Left hindlimb (tissue), 1 donor: ENCODE results near the gene GRK4.
"Not testable (repeated sequence)": the region's sequence is repeated elsewhere in the genome, so short reads cannot be mapped to it uniquely, and the experiment has no call there.

Source experiments
- DNase-seq: peaks from one replicate; pipeline ENCODE4 v3.0.0-alpha.2; 2018

Gene GRK4

DNA sequence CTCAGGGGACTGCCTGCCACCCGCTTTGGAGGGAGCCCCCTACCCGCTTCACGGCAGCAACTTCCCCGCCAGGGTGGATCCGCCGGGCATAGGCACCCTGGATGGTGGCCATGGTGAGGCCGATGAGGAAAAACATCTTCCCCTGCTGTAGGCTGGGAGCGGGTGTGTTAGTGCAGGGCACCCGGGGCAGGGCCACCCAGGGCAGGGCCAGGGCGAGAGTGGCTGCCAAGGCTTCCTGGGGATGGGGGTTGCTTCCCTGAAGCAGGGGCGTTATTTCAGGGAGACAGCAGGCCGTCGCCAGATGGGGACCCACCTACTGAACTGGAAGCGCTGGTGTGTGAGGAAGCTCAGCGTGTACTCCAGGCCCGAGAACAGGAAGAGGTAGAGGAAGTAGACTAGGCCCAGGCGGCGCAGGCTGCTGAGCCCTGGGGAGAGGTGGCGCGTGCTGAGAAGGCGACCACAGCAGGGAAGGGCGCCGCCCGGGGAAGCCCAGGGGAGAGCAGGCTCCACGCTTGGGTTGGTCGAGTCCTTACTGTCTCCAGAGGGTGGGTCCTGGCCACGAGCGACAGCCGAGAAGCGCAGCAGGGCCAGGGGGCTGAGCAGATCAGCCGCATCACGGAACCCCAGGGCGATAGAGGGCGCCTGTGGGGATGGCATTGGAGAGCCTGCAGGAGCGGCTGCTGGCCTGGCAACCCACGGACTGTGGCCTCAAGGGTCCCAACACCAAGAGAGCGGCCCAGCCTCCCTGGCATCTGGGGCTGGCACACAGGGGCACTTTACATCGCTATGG is 31.7 kb upstream of the GRK4 start:
- DNase-seq, result no peak

DNA sequence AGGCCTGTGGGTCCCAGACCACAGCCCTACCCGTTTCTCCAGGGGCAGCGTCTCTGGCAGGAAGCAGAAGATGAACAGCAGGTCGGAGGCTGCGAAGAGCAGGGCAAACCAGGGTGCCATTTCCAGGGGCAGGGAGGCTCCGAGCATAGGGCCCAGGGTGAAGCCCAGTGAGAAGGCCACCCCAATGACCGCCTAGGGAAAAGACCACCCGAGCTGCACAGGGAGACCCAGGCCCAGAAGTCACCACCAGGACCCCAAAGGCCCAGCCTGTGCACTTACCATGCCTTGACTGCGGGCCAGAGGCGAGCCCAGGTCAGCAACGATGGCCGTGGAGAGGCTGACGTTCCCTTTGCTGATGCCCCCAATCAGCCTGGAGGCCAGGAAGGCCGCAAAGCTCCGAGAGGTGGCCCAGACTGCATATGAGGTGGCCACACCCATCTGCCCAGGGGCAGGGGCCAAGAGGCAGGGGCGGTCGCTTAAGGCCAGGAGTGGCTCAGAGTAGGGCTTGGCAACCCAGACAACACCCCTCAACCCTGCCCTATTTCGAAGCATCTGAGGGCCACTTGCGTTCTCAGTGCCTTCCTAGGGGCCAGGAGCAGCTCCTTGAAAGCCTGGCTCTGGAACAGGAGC is 30.9 kb upstream of the GRK4 start:
- no peak for DNase-seq

DNA sequence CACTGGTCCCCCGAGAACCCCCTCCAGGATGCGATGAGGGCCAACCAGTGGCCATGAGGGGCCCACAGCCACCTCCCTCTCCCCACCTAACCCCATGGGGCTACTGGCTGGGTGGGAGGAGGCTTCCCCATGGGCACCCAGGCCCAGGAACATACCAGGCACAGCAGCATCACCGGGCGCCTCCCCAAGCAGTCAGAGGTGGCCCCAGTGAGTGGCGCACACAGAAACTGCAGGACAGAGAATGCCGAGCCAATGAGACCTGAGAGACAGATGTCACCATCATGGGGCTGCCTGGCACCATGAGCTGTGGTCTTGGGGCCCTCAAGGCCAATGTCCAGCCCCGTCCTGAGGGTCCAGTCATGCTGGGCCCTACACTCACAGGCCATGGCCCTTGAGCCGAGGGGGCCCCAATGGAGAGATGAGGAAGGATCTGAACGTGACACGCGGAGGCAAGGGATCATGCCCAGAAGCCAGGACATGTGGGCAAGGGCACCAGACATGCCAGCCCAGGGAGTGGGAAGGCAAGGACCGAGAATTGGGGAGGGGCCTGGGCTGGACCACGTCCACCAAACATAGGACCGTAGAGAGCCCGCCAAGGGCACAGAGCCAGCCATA is 30.3 kb upstream of the GRK4 start:
- no peak for DNase-seq

DNA sequence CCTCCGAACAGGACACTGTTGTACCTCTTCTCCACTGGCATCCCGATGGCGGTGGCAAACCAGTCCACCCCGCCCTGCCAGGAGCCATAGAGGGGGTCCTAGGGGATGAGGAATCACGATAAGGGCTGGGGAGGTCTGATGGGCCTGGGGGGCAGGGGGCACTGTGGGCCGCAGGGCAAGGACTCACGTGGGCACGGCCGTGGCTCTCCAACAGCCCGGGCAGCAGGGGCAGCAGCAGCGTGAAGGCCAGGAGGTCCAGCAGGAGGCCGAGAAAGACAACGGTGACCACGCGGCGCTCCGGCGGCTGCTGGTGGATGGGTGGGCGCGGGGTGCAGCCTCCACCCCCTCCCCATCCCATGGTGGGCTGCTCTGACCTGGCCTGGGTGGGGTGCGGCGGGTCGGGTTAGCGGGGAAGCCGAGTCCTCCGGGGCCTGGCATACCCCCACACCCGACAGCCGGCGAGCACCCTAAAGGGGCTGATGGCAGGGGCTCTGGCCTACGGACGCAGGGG is 29.8 kb upstream of the GRK4 start:
- peak; percentile 51 for DNase-seq

DNA sequence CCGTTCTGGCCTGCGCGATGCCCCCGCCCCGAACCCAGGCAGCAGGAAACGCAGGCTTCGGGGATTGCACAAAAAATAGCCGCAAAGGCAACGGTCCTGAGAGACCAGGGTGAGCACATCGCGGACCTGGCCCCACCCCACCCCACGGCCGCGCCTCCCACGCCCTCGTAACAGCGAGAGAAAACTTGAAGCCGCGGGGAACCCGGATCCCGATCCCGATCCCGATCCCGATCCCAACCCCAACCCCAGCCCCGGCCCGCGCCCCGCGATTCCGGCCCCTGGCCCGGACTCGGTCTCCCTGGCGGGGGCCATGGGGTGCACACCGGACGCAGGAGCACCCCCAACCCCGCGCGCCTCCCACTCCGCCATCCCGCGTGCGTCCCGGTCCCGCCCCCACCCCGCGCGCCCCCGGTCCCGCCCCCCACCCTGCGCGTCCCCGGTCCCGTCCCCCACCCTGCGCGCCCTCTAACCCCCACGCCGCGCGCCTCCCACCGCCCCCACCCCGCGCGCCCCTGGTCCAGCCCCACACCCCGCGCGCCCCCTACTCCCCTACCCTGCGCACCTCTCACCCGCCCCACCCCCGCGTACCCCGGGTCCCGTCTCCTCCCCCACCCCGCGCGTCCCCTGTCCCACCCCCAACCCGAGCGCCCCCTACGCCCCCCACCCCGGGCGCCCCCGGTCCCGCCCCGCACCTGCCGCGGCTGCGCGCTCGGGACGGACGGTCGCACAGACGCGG is 29.1 kb upstream of the GRK4 start:
- DNase-seq, result peak; percentile 64

DNA sequence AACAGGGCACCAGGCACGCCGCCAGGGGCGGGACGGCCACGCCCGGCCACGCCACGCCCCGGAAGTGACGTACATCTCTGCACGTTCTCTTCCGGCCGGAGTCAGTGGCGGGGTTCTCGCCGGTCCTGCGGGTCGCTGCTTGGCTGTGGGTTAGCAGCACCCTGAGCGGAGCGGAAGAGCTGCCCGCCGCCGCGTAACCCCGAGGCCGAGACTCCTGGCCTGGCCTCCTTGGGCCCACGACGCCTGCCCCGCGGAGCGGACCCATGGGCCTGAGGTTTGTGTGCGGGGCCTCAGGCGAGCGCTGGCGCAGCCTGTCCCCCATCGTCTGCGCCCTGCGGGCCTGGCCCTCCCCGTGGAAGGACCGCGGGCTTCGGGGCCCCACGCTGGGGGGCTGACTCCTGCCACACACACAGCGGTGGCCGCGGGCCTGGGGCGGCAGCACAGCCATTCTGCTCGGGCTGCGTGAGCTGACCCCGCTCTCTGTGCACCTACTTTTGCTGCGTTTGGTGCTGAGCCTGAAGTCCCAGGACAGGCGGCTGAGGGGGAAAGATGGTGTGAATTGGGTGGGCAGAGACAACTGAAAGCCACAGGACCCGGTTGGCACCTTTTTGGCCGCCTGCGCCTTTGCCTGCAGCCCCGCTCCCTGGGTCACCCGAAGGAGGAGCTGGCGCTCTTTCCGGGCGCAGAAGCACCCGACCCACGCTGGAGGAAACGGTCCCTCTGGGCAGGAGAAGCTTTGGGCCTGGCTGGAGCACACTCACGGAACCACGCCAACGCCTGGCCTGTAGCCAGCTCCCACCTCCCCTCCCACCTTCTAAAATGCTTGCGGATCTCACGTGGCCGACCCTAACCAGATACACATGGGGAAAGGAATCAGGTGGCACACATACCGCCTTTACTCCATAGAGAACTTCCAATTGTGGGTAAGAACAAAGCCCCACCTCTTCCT is 28.3 kb upstream of the GRK4 start:
- peak; percentile 94 for DNase-seq

DNA sequence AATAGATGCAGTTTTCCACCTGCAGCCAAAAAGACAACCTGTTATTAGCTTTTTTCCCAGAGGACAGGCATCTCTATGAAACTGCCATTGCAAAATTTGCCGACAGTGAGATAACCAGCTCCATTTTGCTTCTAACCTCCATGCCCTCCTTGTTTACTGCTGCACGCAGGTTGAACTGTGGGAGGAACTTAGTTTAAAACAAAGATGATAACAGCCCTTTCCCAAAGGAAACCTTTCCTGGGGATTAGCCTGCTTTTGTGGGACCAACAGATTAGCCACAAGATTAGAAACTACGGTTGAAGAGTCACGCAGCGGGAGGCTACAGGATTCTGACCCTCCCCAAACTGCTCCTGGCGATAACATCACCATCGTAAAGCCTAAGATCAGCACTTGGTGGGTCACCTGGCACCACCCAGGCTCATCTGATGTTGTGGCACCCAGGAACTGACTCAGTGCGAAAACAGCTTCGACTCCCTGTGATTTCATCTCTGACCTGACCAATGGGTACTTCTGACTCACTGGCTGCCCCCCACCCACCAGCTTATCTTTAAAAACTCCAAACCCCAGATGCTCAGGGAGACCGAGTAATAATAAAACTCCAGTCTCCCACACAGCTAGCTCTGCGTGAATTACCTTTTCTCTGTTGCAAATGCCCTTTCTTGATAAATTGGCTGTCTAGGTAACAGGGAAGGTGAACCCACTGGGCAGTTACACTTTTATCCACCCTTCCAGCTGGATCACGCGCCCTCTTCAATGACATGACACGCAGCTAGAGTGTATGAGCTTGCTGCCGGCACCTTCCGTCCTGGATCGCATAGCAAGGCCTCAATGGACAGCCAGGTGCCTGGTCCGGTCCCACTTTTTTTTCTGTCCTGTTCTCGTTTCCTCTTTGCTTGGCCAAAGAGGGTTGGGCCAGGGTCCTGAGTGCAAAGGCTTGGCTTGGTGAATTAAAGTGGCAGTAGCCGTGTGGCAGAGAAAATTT is 27.3 kb upstream of the GRK4 start:
- no peak for DNase-seq

DNA sequence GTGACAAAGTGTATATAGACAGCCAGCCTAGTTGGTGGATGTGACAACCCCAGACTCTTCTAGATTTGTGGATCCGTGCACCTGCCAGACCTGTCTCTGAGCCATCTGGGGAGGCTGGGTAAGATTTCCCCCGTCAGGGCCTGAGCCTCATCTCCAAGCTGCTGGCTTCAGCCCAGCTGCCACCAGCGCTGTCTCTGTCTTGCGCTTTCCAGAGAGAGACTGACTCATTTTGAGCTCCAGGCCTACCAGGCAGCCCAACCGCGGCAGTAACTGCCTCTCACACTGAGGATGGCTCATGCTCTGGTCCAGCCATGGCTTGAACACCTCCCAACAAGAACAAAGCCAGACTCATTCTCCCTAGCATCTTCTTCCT is 26.6 kb upstream of the GRK4 start:
- DNase-seq, result no peak

DNA sequence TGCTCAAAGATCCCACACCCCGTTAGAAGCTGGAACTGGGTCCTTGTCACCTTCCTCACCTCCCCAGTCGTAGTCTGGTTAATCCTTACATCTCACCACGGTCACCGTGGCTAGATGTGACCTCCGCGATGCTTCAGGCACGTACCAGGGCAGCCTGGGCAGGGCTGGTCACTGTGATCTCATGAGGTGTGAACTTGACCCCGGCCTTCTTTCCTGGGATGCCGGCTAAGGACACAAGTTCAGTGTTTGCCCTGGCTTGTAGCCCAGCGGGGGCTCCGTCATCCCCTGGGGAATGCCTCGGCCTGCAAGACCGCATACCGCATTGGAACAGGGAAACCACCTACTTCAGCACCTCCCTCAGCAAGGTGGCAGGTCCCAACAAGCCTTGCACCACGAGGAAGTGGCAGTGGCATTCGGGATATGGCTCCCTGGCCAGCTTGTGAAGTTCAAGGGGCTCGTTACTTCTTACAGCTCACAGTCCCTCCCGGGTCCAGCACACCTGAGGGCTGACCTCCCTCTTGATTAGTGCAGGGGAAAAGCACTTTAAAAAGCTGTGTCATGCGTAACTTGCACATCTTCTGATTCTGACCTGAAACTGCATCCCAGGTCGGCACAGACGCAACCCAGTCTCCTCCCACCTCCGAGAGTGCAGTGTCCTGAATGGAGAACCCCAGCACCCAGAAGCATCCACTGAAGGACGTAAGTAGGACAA is 26.1 kb upstream of the GRK4 start:
- DNase-seq, result no peak

DNA sequence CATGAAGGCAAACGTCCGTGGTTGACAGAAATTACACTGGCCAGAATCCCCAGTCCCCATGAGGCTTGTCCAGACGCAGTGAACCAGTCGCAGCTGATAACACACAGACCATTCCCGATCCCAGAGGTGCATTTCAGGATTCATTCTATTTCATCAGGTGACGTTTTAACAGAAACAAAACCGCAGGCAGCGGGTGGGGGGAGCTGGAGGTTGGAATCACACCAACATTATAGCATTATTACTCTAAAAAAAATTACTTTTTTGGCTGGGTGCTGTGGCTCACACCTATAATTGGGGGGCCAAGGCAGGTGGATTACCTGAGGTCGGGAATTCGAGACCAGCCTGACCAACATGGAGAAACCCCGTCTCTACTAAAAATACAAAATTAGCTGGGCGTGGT is 25.4 kb upstream of the GRK4 start:
- no peak for DNase-seq

DNA sequence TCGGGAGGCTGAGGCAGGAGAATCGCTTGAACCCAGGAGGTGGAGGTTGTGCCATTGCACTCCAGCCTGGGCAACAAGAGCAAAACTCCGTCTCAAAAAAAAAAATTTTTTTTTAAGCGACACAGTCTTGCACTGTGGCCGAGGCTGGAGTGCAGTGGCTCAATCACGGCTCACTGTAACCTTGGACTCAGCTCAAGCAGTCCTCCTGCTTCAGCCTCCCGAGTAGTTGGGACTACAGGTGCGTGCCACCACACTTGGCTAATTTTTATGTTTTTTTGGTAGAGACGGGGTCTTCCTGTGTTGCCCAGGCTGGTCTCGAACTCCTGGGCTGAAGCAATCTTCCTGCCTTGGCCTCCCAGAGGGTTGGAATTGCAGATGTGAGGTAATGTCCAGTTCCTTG is 25.0 kb upstream of the GRK4 start:
- DNase-seq, result not testable (repeated sequence)

DNA sequence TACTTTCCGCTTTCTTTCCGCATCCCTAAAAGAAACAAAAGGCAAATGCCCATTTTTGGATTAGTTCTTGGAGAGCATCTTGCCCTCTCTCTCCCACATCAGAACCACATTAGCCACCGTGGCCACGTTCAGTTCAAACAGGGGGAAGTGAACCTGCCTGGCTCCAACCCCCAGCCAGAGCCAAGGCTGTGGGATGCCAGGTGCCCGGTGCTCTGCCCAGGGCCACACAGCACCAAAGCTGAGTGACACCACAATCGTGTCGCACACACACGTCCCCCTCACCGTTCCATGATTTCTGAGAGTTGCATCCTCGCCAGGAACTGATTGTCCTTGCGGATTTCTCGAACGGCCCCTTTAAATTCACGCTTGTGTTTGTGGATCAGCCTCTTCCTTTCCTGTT is 24.5 kb upstream of the GRK4 start:
- DNase-seq, result no peak

DNA sequence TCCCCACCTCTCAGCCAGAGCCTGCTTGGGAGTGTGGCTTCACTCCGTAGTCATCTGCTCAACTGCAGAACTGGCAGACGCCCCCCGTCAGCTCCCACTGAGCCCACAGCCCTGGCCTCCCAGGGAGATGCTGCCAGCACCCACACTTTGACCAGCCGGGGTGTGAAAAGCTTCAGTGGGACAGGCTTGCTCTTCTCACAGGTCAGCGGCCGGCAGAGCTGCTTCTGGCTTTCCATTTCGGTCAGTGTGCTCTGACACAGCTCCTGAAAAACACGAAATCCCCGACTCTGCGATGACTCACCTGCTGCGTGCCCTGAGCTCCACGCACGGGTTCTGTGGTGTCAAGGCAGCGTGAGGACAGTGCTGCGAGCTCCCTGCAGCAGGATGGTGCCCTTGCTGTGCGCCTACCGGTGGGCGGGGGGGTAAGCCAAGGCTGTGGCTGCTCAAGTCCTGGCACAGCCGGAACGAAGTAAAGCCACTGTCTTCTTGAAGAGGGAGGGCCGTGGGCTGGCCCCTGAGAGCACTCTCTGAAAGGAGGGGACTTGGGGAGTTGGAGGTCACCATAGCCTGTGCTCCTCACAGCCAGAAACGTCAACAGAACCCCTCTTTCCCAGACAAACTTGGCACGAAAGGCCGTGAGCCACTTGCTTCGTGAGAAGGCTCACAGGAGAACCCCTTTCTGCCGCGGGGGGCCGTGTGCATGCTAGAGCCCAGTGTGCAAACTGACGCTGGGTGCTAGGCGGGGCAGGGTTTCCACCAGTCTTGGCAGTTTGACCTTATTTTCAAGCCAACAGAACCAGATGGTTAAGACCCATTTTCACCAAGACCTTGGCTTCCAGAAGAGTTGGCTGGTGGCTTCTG is 23.8 kb upstream of the GRK4 start:
- no peak for DNase-seq

DNA sequence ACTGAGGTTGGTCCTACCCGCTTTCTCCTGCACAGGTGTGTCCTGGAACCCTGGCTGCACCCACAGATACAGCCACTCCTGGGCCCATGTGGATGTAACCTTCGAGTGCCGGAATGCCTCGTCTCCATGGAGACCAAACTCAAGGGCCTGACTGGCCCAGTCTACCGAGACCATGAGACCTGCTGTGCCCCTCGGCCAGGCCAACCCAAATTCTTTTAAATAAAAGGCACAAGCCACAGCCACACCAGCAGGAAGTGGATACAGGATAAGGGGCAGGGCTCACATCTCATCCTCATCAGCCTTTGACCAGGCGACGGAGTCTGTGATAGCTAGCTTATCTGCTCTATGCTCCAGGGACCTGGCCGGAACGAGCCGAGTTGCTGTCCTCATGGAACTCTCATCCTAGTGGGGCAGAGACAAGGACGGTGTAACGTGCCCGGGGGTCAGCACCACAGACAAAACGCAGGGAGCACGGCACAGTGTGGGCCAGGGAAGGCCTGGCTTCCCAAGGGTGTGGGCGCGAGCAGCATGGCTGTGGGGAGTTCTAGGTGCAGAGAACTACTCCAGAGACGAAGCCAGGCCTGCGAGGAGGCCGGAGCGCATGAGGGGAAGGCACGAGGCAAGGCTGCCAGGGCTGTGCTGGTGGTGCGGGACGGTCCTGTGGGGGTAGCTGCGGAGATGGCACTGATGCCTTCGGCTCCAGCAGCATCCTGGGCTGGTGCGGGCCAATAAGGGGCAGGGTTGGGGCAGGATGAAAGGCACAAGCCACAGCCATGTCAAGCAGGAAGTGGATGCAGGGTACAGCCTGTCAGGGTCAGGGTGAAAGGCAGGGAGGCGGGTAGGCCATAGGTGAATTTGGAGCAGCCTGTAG is 22.9 kb upstream of the GRK4 start:
- no peak for DNase-seq

DNA sequence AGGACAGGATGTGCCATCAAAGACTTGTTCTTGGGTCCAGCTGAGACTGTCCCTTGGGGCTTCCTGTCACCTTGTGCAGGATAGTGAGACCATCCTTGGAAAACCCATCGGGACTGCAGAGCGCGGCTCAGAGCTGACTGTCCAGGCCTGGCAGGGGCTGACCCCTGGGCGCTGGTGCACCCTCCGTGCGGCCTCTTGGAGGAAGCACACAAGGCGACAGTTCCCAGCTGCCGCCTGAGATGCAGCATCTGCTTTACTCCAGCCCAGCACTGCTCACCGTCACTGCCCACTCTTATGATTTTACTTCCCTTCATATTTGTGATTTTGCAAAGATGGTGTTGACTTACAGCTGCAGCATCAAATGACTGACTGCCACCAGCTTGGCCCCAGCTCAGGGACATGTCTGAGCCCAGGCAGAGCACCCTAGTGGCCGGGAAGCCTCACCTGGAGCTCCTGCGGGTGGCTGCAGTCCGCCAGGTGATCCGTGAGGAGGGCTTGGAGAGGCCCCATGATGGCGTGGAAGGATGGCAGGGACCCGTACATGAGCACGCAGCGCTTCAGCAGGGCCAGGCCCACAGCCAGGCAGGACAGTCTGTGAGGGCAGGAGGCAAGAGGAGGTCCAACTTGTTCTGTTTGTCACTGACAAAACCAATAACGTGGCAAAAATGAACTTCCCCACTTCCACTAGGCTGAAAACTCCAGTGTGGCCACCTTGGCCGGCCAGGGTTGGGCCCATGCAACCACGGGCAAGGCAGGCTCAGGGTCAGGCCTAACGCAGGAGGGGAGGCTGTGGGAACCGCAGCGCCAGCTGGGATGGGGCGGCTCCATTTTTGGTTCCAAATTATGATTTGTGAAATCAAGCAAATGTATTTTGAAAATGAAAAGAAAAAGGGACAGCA is 22.0 kb upstream of the GRK4 start:
- DNase-seq, result no peak

DNA sequence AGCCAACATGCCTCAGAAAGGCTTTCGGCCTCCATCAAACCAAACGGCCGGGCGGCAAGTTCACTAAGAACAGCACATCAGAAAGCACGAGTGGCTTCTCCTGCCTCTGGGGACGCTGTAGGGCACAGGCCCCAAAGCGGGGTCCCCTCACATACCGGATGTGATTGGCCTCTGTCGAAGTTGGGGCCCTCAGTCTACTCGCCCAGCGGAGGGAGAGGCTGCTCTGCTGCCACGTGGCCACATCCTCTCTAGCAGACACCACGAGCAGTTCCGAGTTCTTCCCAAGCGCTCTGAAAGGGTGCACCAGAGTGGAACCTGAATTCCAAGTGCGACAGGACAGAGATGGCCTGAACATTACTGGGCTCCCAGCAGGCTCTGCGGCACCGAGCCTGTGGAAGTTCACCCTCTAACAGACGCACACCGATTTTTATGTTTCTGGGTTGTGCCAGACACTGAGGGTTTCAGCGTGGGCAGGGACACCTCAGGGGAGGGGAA is 21.3 kb upstream of the GRK4 start:
- no peak for DNase-seq
